Activated CD4-positive, alpha-beta T cell treated with anti-CD3 and anti-CD28 coated beads, Interleukin-2, Interleukin-6, amounts not matched to agents 100 ng/mL and 50 ng/mL, durations not matched to agents 16 hours and 8 hours (primary cell): ENCODE measurements around the gene TNP2.

ENCODE experiments used
- DNase-seq: peaks from one replicate; pipeline ENCODE4 v3.0.0-alpha.2; 2020

TNP2 gene

DNA sequence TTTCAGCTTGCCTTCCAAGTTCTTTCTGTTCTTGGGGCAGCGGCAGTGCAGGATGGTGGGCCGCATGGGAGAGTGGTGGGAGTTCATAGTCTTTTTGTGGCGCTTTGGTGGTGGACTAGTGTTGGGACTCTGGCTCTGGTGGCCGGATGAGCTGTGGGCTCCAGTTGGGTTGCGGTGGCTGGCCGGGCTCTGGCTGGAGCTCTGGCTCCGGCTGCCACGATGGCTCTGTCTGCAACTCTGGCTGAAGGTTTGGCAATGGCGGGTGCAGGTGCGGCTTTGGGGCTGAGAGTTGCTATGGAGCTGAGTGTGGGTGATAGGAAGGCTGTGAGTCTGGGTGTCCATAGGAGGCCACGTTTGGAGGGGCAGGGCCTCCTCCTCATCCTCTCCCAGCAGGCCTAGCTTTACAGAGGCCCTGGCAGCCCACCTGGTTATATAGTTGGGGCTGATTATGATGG lies at the start of gene TNP2:
Gene TNP2 (minus strand): TSS at position 405 of the 455 bp plus-strand sequence. CDS start 63 bp downstream, at position 342.
- DNase-seq, result no peak

DNA sequence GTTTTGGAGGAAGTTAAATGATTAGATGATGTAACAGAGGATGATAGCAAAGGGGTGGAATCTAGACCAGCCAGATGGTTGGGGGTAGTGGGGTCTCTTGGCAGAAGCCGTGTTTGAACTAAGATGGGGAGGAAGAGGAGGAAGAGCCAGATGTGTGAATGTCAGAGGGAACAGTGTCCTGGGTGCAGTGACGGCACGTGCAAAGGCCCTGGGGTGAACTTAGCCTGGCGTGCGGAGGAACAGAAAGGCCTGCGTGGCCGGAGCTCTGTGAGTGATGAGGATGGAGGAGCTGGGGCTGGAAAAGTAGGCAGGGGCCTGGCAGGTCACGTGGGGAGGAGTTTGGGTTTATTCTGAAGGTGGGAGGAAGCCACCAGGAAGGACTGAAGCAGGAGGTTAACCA lies 49.7 kb upstream of the TNP2 start:
- DNase-seq, result no peak

DNA sequence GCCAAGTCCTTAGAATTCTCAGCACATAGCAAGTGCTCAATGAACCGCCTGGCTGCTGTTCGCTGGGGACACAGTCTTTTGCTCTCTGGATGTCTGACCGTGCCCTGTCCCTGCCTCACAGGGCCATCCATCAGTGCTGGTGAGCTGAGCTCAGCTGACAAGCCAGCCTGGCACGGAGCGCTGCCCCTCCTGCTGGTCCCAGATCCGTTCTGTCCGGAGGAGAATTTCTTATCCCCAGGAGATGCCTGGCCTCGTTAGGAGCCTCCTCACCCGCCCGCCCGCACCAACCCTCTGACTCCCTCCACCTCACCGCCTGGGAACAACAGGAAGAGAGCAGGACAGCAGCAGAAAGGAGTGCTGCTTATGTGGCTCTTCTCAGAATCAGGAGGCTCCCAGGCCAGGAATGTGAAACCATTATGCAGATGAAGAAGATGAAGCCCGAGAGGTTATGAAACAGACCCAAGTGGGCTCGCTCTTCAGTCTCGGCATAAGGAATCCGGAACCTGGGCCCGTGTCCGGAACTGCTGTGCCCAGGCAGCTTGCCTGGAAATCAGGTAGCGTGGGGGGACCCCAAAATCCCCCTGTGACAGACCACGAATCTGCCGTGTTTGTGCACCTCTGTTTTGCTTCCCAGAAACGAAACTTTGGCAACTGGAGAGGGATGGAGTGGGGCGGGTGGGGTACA lies 47.3 kb upstream of the TNP2 start:
- DNase-seq, result no peak

DNA sequence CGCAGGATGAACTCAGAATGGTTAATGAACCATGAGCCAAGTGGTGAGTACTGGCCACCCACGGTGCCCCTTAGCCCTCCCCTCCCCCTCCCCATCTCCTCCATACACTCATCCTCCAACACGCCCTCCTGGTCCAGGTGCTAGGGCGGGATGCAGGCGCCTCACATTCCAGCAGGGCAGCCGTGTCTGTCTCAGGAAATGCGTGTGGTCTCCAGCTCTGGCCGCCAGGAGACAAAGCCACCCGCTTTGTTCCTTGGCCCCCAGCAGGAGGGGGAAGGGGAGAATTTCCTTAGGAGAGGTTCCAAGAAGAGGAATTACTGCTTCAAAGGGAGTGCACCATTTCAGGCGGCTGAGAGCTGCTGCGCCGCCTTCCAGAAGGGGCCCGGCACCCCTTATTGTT lies 46.4 kb upstream of the TNP2 start:
- no peak for DNase-seq

DNA sequence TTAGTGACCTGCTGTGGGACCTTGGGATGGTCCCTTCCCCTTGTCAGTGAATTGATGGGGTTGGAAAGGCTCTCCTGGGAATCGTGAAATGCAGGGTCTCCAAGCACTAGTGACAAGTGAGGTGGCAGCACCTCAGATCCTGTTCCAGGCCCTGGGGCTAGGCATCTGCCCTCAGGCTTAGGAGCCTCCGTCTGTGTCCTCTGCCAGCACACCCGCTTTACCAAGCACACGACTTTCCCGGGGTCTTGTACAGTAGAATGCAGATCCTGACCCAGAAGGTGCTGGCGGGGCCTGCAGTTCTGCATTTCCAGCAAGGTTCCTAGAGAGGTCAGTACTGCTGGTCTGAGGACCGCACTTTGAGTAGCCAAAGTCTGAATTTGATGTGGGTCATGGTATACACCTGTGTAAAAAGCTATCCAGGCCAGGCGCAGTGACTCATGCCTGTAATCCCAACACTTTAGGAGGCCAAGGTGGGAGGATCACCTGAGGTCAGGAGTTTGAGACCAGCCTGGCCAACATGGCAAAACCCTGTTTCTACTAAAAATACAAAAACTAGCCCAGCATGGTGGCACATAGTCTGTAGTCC lies 45.3 kb upstream of the TNP2 start:
- DNase-seq, result no peak

DNA sequence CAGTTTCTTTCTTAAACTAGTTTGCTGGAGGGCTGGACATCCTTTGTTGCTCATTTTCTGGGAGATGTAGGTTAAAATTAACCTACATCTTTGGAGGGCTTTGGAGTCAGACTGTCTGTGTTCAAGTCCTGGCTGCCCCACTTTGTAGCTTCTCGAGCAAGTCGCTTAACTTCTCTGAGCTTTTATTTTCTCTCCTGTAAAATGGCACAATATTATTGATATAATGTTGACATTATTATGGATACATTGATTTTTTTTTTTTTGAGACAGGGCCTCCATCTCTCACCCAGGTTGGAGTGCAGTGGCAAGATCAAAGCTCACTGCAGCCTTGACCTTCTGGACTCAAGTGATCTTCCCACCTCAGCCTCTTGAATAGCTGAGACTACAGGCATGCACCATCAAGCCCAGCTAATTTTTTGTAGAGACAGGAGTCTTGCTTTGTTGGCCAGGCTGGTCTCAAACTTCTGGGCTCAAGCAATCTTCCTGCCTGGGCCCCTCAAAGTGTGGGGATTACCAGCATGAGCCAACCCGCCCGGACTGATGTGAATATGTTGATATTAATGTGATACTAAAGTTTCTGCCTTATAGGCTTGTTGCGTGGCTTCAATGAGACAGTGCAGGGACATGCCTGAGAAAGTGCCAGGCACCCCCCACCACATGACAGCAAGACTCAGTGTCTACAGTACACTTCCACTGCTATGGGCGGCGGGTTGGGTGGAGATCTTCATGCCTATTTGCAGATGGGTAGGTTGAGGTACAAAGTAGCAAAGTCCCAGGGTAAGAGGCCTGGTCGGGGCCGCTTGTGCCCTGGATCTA lies 44.6 kb upstream of the TNP2 start:
- DNase-seq, result no peak

DNA sequence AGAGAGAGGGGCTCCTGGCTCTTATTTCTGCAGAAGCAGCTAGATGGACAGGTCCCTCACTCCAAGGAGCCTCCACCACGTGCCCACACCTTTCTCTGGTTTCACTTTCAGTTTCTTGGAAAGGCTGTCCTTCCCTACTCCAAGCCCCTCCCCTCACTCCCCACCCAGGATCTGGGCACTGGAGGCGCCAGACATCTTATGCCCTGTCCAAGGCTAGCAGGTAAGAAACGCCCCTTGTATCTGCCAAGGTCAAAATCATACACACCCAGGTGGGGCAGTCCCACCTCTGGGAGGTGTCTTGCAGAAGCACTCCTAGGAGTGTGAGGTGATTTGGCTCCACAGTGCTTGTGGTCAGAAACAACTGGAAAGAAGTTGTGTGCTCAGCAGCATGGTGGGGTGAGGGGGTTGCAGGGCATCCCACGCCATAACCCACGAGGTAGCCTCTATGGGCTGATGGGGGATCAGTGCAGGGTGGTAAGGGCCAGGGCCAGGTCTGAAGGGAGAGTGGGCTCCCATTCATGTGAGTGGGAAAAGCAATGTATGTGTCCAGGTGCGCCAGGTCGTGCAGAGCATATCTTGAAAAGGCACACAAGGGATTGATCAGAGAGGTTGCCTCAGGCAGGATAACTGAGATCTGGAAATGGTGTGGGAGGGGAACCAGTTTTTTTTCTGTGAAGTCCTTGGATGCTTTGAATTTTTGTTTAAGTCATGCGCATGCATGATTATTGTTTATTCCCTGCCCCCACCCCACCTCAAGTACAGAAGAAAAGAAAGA lies 43.8 kb upstream of the TNP2 start:
- peak; percentile 33 for DNase-seq

DNA sequence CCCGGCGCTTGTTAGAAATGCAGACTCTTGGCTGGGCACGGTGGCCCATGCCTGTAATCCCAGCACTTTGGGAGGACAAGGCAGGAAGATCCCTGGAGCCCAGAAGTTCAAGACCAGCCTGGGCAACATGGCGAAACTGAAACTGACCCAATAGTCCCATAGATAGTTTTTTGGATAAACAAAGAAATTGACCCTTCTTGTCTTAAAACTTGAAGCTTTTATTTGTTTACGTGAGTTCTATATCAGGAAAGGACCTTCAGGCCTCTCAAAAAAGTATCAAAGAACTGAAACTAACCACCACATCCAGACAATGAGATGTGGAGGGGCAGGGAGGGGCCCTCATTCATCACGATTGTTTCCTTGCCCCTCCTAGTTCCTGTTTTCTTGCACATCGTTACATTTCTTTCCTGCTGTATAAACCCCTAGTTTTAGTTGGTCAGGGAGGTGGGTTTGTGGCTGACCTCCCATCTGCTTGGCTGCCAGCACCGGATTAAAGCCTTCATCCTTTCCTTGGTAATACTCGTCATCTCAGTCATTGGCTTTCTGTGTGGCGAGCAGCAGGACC lies 42.0 kb upstream of the TNP2 start:
- DNase-seq, result peak; percentile 67

DNA sequence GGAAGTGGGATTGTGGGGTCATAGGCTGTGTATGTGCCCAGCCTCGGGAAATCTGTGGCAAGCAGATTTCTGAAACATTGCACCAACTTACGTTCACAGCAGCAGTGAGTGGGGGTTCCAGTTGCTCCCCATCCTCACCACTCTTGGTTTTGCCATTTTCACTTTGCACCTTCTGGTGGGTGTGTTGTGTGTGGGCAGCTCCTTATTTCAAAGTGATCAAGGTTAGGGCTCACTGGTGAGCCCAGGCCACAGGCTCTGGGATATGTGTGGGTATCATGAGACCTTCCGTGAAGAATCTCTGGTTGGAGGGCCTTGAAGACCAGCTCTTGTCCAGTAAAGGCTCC lies 41.5 kb upstream of the TNP2 start:
- no peak for DNase-seq

DNA sequence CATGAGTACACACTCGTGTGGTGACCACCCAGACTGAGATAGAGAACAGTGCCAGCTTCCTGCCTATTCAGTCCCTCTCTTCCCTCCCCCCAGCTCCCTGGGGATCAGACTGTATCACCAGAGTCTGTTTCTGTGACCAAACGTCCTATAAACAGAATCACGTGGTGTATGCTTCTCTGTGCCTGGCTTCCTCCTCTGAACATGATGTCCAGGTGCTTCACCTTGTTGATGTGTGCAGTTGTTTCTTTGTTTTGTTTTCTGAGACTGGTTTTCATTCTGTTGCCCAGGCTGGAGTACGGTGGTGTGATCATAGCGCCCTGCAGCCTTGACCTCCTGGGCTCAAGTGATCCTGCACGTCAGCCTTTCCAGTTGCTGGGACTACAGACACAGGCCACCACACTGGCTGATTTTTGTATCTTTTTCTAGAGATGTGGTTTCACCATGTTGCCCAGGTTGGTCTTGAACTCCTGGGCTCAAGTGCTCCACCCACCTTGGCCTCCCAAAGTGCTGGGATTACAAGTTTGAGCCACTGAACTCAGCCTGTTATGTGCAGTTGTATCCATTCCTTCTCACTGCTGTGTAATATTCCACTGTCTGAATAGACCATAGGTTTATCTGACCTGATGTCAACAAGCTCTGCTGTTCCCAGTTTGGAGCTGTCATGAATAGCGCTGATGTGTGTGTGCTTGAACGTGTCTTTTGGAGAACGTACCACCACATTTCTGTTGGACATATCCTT lies 40.9 kb upstream of the TNP2 start:
- DNase-seq, result no peak

DNA sequence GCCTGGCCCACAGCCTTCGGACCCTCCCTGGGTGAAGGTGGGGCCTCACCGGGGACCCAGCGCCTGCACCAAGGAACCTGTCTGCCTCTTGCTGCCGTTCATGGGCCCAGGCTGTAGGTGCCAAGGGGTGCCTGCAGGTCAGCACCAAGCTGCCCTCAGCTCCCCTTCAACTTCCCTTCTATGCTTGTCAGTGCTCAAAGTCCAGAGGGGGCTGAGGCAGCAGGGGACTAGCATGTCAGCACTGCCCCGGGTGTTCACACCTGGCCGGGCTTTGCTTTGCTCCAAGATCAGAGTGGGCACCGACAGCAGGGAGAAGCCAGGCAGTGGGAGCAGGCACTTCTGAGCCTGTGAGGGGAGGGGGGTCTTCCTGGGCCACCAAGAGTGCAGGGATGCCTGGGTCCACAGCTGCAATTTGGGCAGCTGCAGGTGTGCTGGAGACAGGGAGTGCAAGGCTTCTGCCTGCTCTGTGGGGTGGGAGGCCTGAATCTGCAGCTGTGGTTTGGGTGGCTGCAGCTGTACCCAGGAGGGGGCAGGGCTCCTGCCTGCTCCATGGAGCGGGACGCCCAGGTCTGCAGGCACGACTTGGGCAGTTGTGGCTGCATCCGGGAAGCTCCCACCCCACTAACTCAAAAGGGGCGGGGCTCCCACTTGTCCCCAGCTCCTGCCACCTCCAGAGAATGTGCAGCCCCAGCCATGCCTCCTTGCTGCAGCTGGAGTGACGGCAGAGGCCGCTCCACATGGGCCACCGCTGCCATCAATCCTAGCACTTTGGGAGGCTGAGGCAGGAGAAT lies 39.6 kb upstream of the TNP2 start:
- DNase-seq, result no peak

DNA sequence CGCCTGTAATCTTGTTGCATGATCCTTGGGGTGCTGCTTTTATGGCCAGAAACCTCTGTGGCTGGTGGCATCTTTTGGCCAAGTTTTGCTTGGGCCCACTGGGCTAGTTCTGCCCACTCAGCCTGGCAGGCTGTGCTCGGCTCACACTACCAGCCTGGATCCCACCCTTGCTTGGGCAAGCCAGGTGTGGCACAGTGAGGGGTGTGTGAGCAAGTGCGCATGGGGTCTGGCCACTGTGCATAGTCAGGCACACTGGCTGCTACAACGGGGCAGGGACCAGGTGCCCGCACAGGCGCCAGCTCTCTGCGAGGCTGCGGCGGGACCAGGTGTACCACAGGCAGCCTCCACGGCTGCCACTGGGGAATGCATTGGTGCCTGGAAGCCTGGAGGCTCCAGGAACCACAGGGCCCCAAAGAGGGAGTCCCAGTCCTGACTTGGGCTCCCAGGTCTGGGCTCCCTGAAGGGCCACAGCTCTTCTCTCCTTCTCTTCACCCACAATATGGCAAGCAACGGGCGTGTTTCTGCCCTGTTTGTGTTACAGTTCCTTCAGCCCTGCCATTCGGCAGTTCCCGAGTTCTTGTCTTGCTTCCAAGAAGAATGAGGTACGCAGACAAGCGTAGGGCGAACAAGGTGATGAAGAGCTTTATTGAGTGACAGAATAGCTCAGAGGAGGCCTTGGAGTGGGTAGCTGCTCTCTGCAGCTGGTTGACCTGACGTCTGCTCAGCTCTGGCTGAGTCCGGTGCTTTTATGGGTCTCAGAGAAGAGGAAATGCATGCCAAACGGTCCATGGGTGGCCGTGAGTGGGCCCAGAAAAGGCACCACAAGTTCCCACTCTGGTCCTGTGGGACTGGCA lies 38.7 kb upstream of the TNP2 start:
- no peak for DNase-seq

DNA sequence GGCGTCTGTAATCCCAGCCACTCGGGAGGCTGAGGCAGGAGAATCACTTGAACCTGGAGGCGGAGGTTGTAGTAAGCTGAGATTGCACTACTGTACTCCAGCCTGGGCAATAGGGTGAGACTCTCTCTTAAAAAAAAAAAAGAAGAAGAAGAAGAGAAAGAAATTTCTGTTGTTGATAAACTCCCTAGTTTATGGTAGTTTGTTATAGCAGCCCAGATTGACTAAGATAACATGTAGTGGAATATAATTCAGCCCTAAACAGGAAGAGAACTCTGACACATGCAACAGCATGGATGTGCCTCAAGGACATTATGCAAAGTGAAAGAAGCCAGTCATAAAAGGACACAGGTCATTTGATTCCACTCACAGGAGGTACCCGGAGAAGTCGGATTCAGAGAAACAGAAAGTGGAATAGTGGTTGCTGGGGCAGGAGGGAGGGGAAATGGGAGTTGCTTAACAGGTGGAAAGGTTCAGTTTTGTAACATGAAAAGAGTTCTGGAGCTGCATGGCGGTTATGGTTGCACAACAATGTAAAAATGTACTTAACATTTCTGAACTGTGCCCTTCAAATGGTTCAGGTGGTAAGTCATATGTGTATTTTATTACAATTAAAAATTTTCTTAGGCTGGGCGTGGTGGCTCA lies 38.0 kb upstream of the TNP2 start:
- peak; percentile 73 for DNase-seq

DNA sequence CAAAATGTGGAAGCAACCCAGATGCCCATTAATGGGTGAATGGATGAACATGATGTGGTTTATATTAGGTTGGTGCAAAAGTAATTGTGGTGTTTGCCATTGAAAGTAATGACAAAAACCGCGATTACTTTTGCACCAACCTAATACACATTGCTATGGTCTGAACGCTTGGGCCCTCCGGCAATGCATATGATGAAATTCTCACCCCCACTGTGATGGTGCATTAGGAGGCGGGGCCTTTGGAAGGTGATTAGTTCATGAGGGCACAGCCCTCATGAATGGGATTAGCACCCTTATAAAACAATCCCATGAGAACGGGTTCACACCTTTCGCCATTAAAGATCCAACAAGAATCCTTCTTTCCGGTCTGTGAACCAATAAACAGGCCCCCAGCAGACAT lies 37.3 kb upstream of the TNP2 start:
- DNase-seq, result no peak

DNA sequence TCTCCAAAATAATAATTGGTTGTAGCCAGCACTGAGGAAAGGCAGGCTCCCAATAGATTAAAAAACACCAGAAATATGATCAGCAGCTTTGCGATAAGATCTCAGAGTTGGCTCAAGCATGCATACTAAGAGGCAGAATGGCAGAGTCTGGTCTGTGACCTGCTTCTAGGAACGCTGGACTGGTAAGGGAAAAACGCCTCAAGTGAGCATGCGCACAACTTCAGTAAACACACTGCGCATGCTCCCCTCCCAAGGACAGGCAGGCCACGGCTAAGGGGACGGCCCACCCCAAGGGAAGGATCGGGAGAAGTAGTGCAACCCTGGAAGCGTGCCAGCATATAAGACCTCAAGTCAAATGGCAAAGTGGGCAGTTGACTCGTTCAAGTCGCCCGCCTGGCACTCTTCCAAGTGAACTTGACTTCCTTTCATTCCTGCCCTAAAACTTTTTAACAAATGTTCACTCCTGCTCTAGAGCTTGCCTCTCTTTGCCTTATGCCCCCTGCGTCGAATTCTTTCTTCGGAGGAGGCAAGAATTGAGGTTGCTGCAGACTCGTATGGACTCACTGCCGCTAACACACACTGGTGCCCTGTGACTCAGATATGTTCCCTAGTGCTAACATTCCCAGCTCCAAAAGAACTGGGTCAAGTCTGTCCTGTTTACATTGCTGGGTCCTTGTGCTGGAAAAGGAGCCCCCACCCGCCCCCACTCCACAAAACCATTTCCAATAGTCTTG lies 34.4 kb upstream of the TNP2 start:
- DNase-seq, result no peak

DNA sequence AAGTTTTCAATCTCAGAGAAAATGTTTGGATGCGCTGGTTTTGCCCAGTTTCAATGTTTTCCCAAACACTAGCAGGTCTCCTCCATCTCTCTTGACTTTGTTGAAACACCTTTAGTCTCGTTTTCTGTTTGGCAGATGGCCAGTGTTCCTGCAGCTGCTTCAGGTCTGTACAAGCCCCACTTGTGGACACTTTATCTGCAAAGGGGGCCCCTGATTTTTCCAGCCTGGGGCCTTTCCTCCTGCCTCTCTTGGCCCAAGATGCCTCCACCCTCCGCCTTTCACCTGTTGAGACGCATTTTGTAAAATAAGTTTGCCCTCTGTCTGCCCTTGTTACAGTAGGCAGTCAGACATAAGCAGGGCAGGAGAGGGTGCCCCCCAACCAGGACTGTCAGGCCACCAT lies 33.9 kb upstream of the TNP2 start:
- DNase-seq, result no peak

DNA sequence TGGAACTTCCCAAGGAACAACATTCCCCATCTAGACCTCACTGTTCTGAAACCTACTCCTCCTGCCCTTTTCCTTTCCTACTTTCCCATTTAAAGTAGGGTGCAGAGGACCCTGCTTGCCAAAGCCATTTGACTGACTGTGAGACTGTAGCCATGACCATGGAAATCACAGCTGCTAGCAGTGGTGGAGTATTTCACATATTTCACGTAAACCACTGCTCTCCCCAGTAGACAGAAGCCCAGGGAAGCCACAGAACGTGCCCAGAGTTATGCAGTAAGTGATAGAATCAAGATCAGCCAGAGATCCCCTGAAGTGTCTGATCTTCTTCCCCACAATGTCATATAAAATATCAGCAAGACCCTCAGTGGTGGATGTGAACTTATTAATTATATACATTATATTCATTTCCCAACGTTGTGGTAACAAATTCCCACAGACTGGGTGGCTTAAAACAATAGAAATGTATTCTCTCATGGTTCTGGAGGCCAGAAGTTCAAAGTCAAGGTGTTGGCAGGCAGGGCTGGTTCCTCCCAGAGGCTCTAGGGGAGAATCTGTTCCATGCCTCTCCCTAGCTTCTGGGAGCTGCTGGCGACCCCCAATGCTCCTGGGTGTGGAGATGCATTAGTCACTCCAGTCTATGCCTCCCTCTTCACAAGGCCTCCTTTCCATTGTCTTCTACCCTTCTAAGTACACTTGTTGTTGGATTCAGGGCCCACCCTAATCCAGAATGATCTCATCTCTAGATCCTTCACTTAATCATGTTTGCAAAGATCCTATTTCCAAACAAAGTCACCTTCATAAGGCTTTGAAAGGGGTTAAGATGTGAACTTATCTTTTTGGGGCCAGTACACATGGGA lies 32.7 kb upstream of the TNP2 start:
- no peak for DNase-seq

DNA sequence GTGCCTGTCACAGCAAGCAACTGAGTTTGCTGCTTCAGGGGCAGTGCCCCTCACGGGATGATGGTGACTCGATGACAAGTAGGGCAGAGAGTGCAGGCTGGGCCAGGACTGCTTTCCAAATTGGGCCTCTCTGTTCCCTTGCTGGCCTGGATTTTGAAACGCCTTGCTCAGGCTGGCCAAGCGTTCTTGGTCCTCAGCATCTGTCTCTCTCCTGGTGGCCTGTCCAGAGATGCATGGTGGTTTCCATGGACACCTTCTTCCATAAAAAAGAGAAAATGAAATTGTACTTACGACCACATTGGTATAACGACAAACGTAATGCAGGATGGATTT lies 31.4 kb upstream of the TNP2 start:
- DNase-seq, result no peak
